GM12878 (cell line): ENCODE measurements around the gene REPIN1.

Experiments
- CTCF ChIP-seq, 3 experiments: IDR thresholded peaks in 2 of 3; conservative IDR thresholded peaks in 1 of 3; 2 replicates each; pipeline ENCODE4 v1.5.1; 2011; ENCODE audit warnings: low read depth in 3 of 3, low read length in 3 of 3, mild to moderate bottlenecking in 3 of 3, control low read depth in 2 of 3, moderate library complexity in 2 of 3, inconsistent platforms in 1 of 3, mixed read lengths in 1 of 3; ENCODE audit not compliant: control insufficient read depth in 2 of 3, insufficient read depth in 1 of 3; ENCODE audit errors: extremely low read depth in 1 of 3
- E2F4 ChIP-seq: IDR thresholded peaks from 2 replicates; pipeline ENCODE4 v1.6.1; 2012; ENCODE audit warnings: low read depth, low read length, improper control_type of control experiment
- EZH2 ChIP-seq: IDR thresholded peaks from 2 replicates; pipeline ENCODE4 v1.6.1; 2012; ENCODE audit warnings: low read depth, mild to moderate bottlenecking, control low read depth, inconsistent platforms, low read length, borderline replicate concordance; ENCODE audit not compliant: control insufficient read depth
- FOXK2 ChIP-seq: fragments of 450-650 bp; IDR thresholded peaks from 2 replicates; pipeline ENCODE4 v1.6.1; 2017; ENCODE audit warnings: mild to moderate bottlenecking, moderate library complexity
- HDAC2 ChIP-seq: fragments of 200-600 bp; sonication (generic); IDR thresholded peaks from 2 replicates; pipeline ENCODE4 v1.6.1; 2017
- MTA3 ChIP-seq: IDR thresholded peaks from 2 replicates; pipeline ENCODE4 v1.6.1; 2012; ENCODE audit warnings: low read length, inconsistent platforms, borderline replicate concordance
- NBN ChIP-seq: fragments of 450-650 bp; IDR thresholded peaks from 2 replicates; pipeline ENCODE4 v1.6.1; 2016
- POLR2AphosphoS2 ChIP-seq: IDR thresholded peaks from 2 replicates; pipeline ENCODE4 v1.6.1; 2011; ENCODE audit warnings: low read depth, mild to moderate bottlenecking, low read length, improper control_type of control experiment, moderate library complexity
- RAD21 ChIP-seq: IDR thresholded peaks from 2 replicates; pipeline ENCODE4 v1.6.1; 2011; ENCODE audit warnings: mild to moderate bottlenecking, low read depth, low read length, moderate library complexity; ENCODE audit not compliant: insufficient read depth
- TAF1 ChIP-seq: IDR thresholded peaks from 2 replicates; pipeline ENCODE4 v1.6.1; 2011; ENCODE audit warnings: mild to moderate bottlenecking, low read depth, low read length, borderline replicate concordance
- YY1 ChIP-seq: IDR thresholded peaks from 2 replicates; pipeline ENCODE4 v1.6.1; 2011; ENCODE audit warnings: low read depth, mild to moderate bottlenecking, low read length

GRCh38 chr7:150370612-150371071, 2.0 kb downstream of the REPIN1 start:
- TF ChIP-seq NBN (no peak), HDAC2 (no peak), YY1 (no peak), CTCF (IDR thresholded peaks at IDR 0.05 in 2 of 3, conservative IDR thresholded peaks at IDR 0.05 in 1 of 3; ENCODE audit: control insufficient read depth in 2 of 3, extremely low read depth in 1 of 3, insufficient read depth in 1 of 3, low read depth in 3 of 3, low read length in 3 of 3) (no peak), POLR2AphosphoS2 (no peak), EZH2 (no peak), E2F4 (no peak), FOXK2 (no peak), MTA3 (no peak), RAD21 (no peak), TAF1 (no peak)
